Measurements from ENCODE around the gene SEC24D.

GRCh38 chr4:118848901-118849300 lies 13.0 kb upstream of the SEC24D start:
- TF ChIP-seq ELF4 (CRISPR knock-in tag; IDR thresholded peaks at IDR 0.05; ENCODE audit: low read depth): no peak
- TF ChIP-seq, protein P1, sequence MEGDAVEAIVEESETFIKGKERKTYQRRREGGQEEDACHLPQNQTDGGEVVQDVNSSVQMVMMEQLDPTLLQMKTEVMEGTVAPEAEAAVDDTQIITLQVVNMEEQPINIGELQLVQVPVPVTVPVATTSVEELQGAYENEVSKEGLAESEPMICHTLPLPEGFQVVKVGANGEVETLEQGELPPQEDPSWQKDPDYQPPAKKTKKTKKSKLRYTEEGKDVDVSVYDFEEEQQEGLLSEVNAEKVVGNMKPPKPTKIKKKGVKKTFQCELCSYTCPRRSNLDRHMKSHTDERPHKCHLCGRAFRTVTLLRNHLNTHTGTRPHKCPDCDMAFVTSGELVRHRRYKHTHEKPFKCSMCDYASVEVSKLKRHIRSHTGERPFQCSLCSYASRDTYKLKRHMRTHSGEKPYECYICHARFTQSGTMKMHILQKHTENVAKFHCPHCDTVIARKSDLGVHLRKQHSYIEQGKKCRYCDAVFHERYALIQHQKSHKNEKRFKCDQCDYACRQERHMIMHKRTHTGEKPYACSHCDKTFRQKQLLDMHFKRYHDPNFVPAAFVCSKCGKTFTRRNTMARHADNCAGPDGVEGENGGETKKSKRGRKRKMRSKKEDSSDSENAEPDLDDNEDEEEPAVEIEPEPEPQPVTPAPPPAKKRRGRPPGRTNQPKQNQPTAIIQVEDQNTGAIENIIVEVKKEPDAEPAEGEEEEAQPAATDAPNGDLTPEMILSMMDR (IDR thresholded peaks at IDR 0.05): no peak
- no peak for TF ChIP-seq E2F4 (CRISPR knock-in tag; IDR thresholded peaks at IDR 0.05; ENCODE audit: borderline replicate concordance, low read depth)
- TF ChIP-seq NFYB (CRISPR knock-in tag; conservative IDR thresholded peaks at IDR 0.05; ENCODE audit: low read depth): no peak
- no peak for TF ChIP-seq ESRRA (CRISPR knock-in tag; IDR thresholded peaks at IDR 0.05; ENCODE audit: borderline replicate concordance)
- no peak for TF ChIP-seq ZNF423 (CRISPR knock-in tag; IDR thresholded peaks at IDR 0.05)
- no peak for TF ChIP-seq JUN (CRISPR knock-in tag; IDR thresholded peaks at IDR 0.05)
- TF ChIP-seq, protein P2, sequence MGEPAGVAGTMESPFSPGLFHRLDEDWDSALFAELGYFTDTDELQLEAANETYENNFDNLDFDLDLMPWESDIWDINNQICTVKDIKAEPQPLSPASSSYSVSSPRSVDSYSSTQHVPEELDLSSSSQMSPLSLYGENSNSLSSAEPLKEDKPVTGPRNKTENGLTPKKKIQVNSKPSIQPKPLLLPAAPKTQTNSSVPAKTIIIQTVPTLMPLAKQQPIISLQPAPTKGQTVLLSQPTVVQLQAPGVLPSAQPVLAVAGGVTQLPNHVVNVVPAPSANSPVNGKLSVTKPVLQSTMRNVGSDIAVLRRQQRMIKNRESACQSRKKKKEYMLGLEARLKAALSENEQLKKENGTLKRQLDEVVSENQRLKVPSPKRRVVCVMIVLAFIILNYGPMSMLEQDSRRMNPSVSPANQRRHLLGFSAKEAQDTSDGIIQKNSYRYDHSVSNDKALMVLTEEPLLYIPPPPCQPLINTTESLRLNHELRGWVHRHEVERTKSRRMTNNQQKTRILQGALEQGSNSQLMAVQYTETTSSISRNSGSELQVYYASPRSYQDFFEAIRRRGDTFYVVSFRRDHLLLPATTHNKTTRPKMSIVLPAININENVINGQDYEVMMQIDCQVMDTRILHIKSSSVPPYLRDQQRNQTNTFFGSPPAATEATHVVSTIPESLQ (CRISPR knock-in tag; IDR thresholded peaks at IDR 0.05): no peak
